Endothelial cell of umbilical vein (primary cell): ENCODE results near the gene PLB1.

Experiments used
- CTCF ChIP-seq, 2 donors: IDR thresholded peaks; 1 replicate in 1 of 2; 2 replicates in 1 of 2; pipeline ENCODE4 v1.5.1; 2011; ENCODE audit warnings: low read length in 2 of 2, mild to moderate bottlenecking in 2 of 2, moderate library complexity in 2 of 2, control low read depth in 1 of 2, inconsistent platforms in 1 of 2, low read depth in 1 of 2; ENCODE audit not compliant: insufficient read depth in 1 of 2; ENCODE audit errors: extremely low read depth in 1 of 2
- EZH2 ChIP-seq: IDR thresholded peaks from 2 replicates; pipeline ENCODE4 v1.6.1; 2012; ENCODE audit warnings: borderline replicate concordance, low read depth, mild to moderate bottlenecking, moderate library complexity, low read length, inconsistent platforms; ENCODE audit not compliant: severe bottlenecking
- MYC ChIP-seq: IDR thresholded peaks from one replicate; pipeline ENCODE4 v1.6.1; 2011; ENCODE audit warnings: mild to moderate bottlenecking, low read depth, low read length

GRCh38 chr2:28454016-28454930 lies 41.6 kb upstream of the PLB1 start:
- TF ChIP-seq CTCF (IDR thresholded peaks at IDR 0.05; ENCODE audit: extremely low read depth in 1 of 2, insufficient read depth in 1 of 2, low read depth in 1 of 2, low read length in 2 of 2) (no peak), MYC (no peak), EZH2 (no peak)
